Limb (tissue), 2 donors: ENCODE results near the gene TPPP.
"Not testable (repeated sequence)": the region's sequence is repeated elsewhere in the genome, so short reads cannot be mapped to it uniquely, and the experiment has no call there.

Source experiments
- DNase-seq, 2 donors: peaks; one replicate each; pipeline ENCODE4 v3.0.0-alpha.2; 2016; ENCODE audit errors: extremely low spot score in 2 of 2

The TPPP gene

GRCh38 chr5:646396-647201 lies 46.6 kb downstream of the TPPP start:
- no peak for DNase-seq

DNA sequence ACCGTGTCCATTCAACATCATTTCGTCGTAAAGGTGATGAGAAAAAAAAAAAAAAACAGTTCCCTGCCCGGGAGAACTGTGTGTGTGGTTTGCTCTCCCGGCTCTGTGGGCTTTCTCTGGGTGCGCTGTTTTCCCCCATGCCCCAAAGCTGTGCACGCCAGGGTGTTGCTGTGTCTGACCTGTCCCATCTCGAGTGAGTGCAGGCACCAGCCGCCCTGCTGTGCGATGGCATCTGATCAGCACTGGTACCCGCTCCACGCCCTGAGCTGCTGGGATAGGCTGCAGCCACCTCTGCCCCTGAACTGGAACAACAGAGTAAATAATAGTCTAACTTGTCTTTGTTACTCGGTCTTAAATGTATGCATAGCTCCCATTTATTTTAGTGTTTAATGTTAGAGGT lies 47.7 kb downstream of the TPPP start:
- no peak for DNase-seq

DNA sequence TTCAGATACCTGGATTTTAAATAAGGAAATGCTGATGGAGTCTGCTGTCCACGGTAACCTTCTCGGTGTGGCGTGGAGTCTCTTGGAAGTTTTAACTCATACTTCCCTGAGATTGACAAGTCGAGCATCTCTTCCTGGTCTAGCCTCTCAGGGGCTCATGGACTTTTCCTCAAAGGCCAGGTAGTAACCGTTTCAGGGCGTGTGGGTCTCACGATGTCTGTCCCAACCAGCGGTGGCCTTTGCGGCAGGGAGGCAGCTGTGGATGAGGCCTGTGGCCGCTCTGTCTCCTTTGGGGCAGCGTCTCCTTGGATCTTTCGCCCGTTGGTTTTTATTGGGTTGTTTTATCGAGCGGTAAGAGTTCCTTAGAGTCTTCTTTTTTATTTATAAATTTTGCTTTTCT lies 48.2 kb downstream of the TPPP start:
- DNase-seq = no peak

DNA sequence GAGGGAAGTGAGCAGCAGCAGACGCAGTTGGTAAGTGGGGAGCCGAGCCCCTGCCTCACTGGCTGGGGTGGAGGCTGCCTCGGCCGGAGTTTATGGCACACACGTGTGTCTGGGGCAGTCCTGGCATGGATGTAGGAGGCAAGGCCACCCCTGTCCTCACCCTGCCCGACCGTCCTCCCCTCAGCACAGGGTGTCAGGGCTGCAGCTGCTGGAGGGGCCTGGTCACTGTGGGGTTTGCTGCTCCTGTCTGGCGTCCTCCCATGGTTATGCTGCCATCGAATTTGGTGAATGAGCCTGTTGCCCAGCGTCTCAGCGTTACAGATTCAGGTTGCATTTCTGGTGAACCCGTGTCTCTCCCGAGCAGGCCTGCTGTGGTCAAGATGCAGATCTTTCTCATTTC lies 48.6 kb downstream of the TPPP start:
- no peak for DNase-seq

DNA sequence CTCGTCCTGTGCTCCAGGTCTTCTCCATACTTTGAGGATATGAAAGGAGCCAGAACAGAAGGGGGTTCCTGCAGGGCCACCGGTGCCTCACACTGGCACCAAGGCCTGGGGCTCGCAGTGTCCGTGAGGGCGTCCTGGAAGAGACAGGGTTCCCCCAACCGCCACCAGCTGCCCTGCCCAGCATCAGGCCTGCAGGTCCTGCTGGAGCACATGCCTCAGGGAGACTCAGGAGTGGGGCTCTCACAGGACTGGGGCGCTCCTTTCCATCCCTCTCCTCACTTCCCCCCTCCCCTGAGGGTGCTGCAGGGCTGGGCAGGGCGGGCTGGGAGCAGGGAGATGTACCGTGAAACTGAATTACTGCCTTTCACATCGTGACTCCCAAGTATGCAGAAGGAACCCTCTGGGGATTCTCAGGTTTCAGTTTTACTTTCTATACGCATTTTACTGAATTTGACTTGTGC lies 49.3 kb downstream of the TPPP start:
- no peak for DNase-seq

DNA sequence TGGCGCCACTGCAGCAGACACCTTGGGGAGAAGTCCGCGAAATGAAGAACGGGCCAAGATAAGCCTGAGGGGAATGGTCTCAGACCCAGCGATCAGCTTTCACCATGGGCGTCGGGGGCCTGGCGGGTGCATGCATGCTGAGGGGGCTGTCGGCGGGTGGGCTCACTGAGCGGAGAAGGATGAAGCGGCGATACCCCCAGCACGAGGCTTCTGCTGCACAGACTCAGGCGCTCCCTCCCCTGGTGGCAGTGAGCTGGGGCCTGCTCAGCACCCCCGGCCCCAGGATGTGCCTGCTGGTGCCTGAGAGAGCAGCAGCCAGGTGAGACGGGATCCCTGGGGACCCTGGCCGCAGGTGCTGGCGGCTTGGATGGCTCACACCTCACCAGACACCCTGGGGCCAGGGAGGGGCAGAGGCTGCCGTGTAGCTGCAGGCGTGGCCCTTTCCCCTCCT lies 49.8 kb downstream of the TPPP start:
- DNase-seq = no peak

DNA sequence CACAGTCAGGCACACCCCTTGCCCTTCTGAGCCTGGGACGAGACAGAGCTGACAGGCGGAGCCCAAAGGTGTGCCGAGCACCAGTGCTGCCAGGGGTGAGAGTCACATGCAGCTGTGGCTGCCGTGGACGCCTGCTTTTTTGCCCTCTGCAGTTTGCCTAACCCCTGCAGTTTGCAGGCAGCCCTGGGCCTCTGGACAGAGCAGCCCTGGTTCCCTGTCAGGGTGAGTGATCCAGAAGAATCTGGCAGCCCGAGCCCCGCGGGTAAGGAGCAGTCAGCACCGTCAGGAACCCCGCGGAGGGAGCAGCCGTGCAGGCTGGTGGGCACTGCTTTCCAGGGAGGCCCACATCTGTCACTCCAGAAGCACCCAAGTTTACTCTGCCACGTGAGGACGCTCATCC lies 50.7 kb downstream of the TPPP start:
- DNase-seq = no peak

- DNase-seq = no peak
Observed at GRCh38 chr5:641331-641765, 51.8 kb downstream of the TPPP start.

- no peak for DNase-seq
Observed at GRCh38 chr5:640461-641330, 52.5 kb downstream of the TPPP start.

DNA sequence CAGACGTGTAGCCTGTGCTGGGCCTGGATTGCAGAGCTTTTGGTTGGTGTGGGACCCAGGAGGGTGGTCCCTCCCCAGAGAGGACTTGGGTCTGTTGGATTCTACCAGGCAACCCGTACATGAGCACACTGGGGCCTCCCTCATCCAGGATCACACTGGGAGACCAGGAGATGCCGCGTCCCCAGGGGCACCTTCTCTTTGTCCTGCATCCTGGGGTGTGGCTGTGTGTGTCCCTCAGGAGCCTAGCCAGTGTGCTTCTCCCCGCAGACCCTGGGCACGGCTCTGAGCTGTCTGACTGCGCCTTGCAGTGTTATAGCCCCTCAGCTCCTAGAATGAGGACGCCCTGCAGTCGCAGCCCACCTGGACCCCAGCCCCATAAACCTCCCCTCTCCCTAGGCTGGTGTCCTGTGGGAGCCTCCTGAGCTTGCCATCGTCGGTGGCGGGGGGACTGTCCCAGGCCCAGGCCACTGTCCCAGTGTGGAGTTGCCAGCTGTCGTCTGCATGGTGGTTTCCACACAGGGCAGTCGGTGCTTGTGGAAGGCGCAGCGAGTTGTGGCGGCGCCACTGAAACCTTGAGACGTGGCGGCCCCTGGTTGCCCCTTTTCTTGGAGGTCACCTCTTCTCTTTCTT lies 53.5 kb downstream of the TPPP start:
- no peak for DNase-seq

GRCh38 chr5:639253-639530 lies 54.0 kb downstream of the TPPP start:
- DNase-seq = no peak

- no peak for DNase-seq
Observed at GRCh38 chr5:638501-639252, 54.5 kb downstream of the TPPP start.

GRCh38 chr5:637581-638450 lies 55.3 kb downstream of the TPPP start:
- DNase-seq = no peak

DNA sequence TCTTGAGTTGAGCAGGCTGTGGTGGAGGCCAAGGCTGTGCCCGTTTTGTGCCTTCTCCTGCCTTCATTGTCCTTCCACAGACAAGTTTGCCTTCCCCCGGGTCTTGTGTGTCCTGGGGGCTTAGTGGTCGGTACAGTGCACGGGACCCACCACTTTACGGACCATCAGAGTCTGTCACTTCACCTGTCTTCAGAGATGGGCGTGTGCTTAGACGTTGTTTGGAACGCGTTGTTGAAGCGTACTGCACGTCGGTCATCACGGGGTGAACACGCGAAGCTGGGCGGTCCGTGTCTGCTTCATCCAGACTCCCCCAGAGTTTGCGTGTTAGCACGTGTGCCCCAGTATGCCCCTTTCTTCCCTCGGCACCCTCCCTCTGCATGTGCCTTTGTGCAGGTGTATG lies 56.2 kb downstream of the TPPP start:
- no peak for DNase-seq

GRCh38 chr5:635306-636055 lies 57.7 kb downstream of the TPPP start:
- DNase-seq = no peak

DNA sequence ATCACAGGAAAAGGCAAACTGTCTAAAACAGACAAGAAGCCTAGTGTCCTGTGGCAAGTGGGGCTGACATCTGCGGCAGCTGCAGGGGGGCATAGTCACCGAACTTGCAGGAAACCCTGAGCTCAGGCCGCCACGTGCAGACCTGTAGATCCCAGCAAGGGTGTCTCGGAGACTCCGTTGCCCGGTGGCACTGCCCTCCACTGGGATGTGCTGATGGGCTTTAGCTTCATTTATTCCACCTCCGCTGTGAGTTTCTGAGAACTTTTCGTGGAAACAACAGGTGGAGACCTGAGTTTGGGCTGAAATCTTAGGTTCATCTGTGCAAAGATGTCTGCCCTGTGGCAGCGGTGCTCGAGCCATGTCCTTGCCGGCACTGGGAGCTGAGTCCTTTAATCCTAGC lies 59.0 kb downstream of the TPPP start:
- no peak for DNase-seq

DNA sequence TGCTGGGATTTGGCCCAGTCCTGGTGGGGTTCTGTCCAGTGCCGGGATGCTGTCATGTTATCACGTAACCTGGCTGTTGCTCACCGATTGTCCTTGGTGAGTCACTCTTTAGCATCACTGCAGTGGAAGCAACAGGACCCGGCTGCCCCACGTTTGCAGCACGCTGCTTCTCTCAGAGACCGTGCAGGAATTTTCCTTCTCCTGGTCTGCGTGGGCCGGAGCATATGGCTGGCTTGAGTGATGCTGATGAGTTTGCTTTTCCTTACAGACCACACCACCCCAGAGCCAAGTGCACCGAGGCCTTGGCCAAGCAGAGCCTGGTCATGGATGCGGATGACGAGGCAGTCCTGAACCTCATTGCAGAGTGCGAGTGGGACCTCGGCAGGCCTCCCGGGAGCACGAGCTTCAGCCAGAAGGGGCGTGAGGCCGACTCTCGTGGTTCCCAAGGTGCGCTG lies 59.6 kb downstream of the TPPP start:
- DNase-seq = no peak

DNA sequence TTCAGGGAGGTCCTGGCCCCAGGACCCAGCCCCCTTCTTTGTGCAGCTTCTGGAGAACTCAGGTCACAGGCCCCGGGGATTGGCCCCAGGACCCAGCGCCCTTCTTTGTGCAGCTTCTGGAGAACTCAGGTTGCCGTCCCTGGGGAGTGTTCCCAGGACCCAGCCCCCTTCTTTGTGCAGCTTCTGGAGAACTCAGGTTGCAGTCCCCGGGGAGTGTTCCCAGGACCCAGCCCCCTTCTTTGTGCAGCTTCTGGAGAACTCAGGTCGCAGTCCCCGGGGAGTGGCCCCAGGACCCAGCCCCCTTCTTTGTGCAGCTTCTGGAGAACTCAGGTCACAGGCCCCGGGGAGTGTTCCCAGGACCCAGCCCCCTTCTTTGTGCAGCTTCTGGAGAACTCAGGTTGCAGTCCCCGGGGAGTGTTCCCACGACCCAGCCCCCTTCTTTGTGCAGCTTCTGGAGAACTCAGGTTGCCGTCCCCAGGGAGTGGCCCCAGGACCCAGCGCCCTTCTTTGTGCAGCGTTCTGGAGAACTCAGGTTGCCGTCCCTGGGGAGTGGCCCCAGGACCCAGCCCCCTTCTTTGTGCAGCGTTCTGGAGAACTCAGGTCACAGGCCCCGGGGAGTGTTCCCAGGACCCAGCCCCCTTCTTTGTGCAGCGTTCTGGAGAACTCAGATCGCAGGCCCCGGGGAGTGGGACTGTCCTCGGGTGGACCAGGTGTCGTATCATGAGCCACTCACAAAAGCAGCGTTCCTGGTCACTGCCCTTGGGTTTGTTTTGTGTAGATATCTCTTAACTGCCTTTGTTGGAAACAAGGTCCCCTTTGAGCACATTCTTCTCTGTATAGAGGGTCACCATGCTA lies 64.6 kb downstream of the TPPP start:
- not testable (repeated sequence) for DNase-seq

- DNase-seq = no peak
Observed at GRCh38 chr5:627840-628239, 65.3 kb downstream of the TPPP start.
